HG03103 (cell line): ENCODE measurements around the gene MEP1A.
"Not testable (repeated sequence)": the region's sequence is repeated elsewhere in the genome, so short reads cannot be mapped to it uniquely, and the experiment has no call there.

Experiments used
- ATAC-seq: cut with Tn5 transposase; IDR thresholded peaks from one replicate; pipeline ENCODE4 v1.9.1; 2021; ENCODE audit warnings: low read depth; ENCODE audit not compliant: unreplicated experiment

Gene MEP1A

DNA sequence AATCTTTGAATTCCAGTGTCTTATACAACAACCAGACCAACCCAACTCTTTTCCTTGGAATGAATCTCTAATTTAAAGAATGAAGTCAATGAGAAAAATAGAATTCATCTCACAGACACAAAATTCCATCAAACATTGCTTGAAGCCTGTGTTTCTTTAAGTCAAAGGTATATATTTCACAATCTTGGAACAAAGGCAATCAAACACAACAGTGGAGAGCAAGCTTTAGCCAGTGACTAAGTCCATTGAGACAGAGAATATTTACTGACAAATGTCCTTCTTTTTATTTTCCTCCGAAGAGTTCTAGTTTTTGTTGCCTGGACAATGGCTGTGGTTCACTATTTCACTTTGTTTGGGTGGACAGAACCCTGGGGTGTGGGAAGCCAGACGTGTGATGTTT is 35.8 kb downstream of the MEP1A start:
- no peak for ATAC-seq

DNA sequence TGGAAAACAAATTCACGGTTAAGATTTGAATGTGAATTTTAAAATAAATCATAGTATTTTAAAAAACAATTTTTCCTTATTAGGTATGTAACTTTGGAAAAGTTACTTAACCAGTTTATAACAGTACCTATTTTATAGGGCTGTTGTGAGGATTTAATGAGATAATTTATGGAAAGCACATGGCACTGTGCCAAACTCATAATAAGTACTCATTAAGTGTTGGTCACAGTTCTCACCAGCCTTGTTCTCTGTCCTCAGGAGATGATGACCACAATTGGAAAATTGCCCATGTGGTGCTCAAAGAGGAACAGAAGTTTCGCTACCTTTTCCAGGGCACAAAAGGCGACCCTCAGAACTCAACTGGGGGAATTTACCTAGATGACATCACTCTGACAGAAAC is 39.6 kb downstream of the MEP1A start:
- ATAC-seq, result no peak

DNA sequence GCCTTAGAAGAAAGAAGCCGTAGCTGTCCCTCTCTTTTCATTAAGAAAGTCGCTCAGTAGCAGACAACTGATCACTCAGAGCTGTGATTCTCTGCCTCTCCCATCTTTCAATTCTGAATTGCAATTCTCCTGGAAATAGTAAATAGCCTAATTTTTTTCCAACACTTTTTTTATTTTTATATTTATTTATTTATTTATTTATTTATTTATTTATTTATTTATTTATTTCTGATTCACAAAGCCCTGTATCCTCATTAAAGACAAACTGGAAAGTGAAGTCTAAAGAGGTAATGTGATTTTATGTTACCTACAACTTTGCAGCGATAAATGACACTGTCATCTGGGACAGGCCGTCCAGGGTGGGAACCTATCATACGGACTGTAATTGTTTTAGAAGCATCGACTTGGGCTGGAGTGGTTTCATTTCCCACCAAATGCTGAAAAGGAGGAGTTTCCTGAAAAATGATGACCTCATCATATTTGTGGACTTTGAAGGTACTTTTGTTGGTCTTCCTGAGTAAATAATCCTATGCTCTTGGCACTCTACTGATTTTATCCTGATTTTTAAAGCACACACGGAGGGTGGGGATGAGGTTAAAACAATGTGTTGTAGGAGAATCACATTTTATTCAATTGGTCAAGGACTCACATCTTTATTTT is 41.2 kb downstream of the MEP1A start:
- ATAC-seq, result not testable (repeated sequence)

GRCh38 chr6:46834991-46835390 is 41.8 kb downstream of the MEP1A start:
- not testable (repeated sequence) for ATAC-seq

DNA sequence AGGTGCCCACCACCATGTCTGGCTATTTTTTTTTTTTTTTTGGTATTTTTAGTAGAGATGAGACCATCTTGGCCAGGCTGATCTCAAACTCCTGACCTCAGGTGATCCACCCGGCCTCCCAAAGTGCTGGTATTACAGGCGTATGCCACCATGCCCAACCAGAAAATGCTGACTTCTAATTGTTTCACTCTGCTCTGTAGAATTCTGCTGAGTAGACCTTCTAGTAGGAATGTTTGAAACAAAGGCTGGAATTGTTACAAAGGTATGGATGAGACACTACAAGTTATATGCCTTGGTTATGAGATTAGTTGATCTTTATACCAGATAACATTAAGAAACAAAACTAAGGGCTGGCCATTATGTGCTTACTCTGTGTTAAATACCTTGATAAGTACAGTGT is 44.8 kb downstream of the MEP1A start:
- ATAC-seq, result no peak

DNA sequence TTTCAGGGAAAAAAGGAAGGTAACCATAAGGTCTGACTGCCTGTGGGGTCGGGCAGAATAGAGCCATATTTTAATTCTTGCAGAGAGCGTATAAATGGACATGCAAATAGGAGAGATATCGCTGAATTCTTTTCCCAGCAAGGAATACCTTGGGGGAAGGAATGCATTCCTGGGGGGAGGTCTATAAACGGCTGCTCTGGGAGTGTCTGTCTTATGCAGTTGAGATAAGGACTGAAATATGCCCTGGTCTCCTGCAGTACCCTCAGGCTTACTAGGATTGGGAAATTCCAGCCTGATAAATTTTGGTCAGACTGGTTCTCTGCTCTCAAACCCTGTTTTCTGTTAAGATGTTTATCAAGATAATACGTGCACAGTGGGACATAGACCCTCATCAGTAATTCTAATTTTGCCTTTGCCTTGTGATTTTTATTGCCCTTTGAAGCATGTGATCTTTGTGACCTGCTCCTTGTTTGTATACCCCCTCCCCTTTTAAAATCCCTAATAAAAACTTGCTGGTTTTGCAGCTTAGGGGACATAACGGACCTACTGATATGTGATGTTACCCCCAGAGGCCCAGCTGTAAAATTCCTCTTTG is 49.2 kb downstream of the MEP1A start:
- ATAC-seq, result not testable (repeated sequence)

- no peak for ATAC-seq
These were observed 51.9 kb downstream of the MEP1A start for GRCh38 chr6:46845126-46845525.

GRCh38 chr6:46848684-46849360 is 55.6 kb downstream of the MEP1A start:
- peak; percentile 95 for ATAC-seq

GRCh38 chr6:46849361-46849690 is 56.1 kb downstream of the MEP1A start:
- no peak for ATAC-seq

DNA sequence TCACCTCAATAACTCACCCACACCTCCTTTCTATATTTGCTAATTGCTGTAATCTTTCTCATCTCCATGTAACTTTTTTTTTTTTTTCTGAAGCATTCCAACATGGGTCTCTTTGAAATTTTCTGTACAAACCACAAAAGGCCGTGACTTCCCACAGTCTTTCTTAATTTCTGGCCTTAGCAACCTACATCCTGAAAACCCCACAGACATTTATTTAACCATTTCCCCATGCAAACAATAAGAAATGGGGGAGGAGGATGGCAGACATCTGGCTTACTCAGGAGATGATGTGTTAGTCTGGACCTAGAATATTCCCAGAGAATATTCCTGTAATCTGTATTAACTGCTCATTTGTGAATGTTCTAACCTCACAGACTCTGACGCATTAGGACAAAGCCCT is 57.6 kb downstream of the MEP1A start:
- ATAC-seq, result no peak

- not testable (repeated sequence) for ATAC-seq
These were observed 58.4 kb downstream of the MEP1A start for GRCh38 chr6:46851576-46851975.

DNA sequence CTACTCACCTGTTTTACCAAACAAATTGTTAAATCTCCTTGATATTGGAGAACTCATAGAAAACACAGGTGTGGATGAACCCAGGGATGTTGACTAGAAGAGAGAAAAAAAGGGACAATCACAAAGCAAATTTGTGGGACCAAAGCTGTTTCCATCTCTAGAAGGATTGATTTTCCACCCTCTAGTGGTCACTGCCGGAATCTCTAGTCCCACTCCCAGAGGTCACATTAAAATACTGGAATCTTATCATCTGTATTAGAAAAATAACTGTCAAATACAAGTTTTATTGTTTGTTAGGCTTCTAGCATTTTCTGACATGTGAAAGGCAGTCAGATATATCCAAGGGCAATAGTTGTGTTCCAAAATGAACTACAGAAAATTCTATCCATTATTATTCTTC is 62.8 kb downstream of the MEP1A start:
- not testable (repeated sequence) for ATAC-seq

- ATAC-seq, result no peak
These were observed 69.2 kb downstream of the MEP1A start for GRCh38 chr6:46862381-46862780.

DNA sequence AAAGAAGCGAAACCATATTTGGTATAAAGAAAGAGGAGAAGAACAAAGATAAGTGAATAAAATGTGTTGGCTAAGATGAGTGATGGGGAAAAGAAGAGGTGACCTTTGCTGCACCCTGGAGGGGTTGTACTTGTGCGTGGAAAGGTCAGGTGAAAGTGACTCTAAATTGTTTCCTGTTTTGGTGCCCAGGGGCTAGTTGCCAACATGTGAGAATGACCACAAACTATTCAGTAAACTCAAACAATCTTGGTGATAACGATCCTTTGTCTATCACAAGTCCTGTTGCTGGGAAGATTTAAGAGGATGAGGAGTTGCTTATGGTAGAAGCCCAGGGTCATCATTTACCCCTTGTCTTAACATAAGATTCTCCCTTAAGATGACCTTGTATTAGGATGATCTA is 70.6 kb downstream of the MEP1A start:
- ATAC-seq, result no peak

GRCh38 chr6:46865221-46865620 is 72.0 kb downstream of the MEP1A start:
- ATAC-seq, result no peak

DNA sequence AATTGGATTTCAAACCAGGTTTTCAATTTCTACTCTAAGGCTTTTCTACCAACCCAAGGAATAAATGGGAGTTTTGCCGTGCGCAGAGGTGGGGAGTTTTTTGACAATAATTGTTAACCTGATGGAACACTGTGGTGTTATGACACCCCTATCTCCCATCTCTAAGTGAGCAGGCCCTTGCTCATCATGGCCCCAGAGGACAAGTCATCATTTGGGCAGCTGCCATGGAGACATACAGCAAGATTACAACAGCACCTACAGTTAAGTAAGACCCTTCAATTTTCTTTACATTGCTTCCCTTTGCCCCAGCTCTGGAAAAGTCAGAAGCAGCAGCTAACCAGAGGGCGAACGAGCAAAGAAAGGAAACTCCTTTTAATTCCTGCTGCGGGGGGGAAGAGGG is 74.2 kb downstream of the MEP1A start:
- no peak for ATAC-seq

- ATAC-seq, result no peak
These were observed 82.9 kb downstream of the MEP1A start for GRCh38 chr6:46876126-46876525.

DNA sequence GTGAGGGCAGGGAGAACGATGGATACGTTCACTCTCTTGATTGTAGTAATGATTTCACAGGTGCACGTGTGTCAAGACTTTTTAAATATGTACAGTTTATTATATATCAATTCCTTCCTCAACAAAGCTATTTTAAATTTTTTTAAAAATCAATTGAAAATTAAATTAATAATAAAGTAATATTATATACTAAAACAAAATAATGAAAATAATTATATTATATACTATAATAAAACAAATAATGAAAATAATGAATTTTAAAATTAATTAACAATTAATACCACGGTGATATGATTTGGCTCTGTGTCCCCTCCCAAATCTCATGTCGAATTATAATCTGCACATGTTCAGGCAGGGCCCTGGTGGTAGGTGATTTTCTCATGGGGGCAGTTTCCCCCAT is 85.8 kb downstream of the MEP1A start:
- no peak for ATAC-seq

- ATAC-seq, result no peak
These were observed 89.5 kb downstream of the MEP1A start for GRCh38 chr6:46882645-46883044.

- no peak for ATAC-seq
These were observed 94.8 kb downstream of the MEP1A start for GRCh38 chr6:46888031-46888430.

- ATAC-seq, result no peak
These were observed 95.4 kb downstream of the MEP1A start for GRCh38 chr6:46888578-46888977.
